HL-60 (cell line): ENCODE results near the gene SLC26A3.

Experiments
- GABPA ChIP-seq: IDR thresholded peaks from 2 replicates; pipeline ENCODE4 v1.6.1; 2012; ENCODE audit warnings: low read depth
- POLR2AphosphoS5 ChIP-seq: IDR thresholded peaks from 2 replicates; pipeline ENCODE4 v1.6.1; 2012; ENCODE audit warnings: low read depth
- SPI1 ChIP-seq: IDR thresholded peaks from 2 replicates; pipeline ENCODE4 v1.6.1; 2012; ENCODE audit warnings: low read depth, mild to moderate bottlenecking, borderline replicate concordance
- TF ChIP-seq, protein P1 (sequence below): IDR thresholded peaks from 2 replicates; pipeline ENCODE4 v1.6.1; 2012; ENCODE audit warnings: low read depth; ENCODE audit not compliant: insufficient replicate concordance
- TF ChIP-seq, protein P2 (sequence below): IDR thresholded peaks from one replicate; pipeline ENCODE4 v1.5.1; 2011; ENCODE audit warnings: low read length, control low read depth, inconsistent platforms; ENCODE audit not compliant: insufficient read depth

DNA sequence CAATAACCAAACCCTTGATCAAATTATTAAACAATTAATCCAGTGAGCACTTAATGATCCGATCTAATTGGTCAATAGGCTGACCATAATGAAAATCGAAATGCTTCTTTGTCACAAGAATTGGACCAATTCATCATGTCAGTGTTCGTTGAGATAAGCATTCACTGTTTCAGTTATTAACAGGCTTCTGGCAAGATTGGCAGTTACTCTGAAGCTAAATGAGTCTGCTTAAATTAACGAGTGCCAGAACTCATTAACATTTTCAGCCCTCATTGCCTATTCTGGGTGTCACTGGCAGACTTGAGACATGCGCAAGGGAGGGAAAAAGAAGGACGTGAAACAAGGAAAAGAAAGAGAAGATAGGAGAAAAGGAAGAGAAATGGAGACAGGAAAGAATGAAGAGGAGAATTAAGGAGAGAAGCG is 30.7 kb upstream of the SLC26A3 start:
- TF ChIP-seq, protein P1, sequence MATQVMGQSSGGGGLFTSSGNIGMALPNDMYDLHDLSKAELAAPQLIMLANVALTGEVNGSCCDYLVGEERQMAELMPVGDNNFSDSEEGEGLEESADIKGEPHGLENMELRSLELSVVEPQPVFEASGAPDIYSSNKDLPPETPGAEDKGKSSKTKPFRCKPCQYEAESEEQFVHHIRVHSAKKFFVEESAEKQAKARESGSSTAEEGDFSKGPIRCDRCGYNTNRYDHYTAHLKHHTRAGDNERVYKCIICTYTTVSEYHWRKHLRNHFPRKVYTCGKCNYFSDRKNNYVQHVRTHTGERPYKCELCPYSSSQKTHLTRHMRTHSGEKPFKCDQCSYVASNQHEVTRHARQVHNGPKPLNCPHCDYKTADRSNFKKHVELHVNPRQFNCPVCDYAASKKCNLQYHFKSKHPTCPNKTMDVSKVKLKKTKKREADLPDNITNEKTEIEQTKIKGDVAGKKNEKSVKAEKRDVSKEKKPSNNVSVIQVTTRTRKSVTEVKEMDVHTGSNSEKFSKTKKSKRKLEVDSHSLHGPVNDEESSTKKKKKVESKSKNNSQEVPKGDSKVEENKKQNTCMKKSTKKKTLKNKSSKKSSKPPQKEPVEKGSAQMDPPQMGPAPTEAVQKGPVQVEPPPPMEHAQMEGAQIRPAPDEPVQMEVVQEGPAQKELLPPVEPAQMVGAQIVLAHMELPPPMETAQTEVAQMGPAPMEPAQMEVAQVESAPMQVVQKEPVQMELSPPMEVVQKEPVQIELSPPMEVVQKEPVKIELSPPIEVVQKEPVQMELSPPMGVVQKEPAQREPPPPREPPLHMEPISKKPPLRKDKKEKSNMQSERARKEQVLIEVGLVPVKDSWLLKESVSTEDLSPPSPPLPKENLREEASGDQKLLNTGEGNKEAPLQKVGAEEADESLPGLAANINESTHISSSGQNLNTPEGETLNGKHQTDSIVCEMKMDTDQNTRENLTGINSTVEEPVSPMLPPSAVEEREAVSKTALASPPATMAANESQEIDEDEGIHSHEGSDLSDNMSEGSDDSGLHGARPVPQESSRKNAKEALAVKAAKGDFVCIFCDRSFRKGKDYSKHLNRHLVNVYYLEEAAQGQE = no peak
- TF ChIP-seq, protein P2, sequence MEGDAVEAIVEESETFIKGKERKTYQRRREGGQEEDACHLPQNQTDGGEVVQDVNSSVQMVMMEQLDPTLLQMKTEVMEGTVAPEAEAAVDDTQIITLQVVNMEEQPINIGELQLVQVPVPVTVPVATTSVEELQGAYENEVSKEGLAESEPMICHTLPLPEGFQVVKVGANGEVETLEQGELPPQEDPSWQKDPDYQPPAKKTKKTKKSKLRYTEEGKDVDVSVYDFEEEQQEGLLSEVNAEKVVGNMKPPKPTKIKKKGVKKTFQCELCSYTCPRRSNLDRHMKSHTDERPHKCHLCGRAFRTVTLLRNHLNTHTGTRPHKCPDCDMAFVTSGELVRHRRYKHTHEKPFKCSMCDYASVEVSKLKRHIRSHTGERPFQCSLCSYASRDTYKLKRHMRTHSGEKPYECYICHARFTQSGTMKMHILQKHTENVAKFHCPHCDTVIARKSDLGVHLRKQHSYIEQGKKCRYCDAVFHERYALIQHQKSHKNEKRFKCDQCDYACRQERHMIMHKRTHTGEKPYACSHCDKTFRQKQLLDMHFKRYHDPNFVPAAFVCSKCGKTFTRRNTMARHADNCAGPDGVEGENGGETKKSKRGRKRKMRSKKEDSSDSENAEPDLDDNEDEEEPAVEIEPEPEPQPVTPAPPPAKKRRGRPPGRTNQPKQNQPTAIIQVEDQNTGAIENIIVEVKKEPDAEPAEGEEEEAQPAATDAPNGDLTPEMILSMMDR = no peak
- TF ChIP-seq POLR2AphosphoS5 (no peak), GABPA (no peak), SPI1 (no peak)
